Right lung (tissue), 10 donors: ENCODE measurements around the gene SPRR1B. TPM values are rescaled to one million over a fixed set of nuclear protein-coding genes. Genes with fewer than 3 reads are reported as not detected.
"Not testable (repeated sequence)": the region's sequence is repeated elsewhere in the genome, so short reads cannot be mapped to it uniquely, and the experiment has no call there.

ENCODE experiments used
- DNase-seq, 2 donors: peaks; one replicate each; pipeline ENCODE4 v3.0.0-alpha.2; 2013
- long read RNA-seq, 8 donors: transcript quantifications; one replicate each; lab custom pipeline, GENCODE V29; 2026
- polyA plus RNA-seq, 5 donors: library from polyadenylated mRNA; unstranded; fragments of 120-200 nt; gene quantifications; one replicate each; pipeline versions ENCODE4 v1.2.1 to v1.2.3, GENCODE V29; 2013; ENCODE audit warnings: inconsistent platforms in 1 of 5, low replicate concordance in 1 of 5; ENCODE audit not compliant: insufficient read length in 5 of 5, insufficient read depth in 1 of 5

The SPRR1B gene, protein sequence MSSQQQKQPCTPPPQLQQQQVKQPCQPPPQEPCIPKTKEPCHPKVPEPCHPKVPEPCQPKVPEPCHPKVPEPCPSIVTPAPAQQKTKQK
- not detected for polyA plus RNA-seq
- long read RNA-seq, donor 1, result 0 reads
- long read RNA-seq, donor 2, result 0 reads
- long read RNA-seq, donor 3, result 0 reads
- long read RNA-seq, donor 4, result 0 reads
- long read RNA-seq, donor 5, result 0 reads
- long read RNA-seq, donor 6, result 0 reads
- long read RNA-seq, donor 7, result 0 reads
- long read RNA-seq, donor 8, result 0 reads

GRCh38 chr1:153030895-153031294 lies at the start of gene SPRR1B:
Gene SPRR1B (plus strand): TSS chr1:153031203. CDS start chr1:153032346, 1,143 bp downstream.
- no peak for DNase-seq

GRCh38 chr1:152982076-152982475 lies 48.9 kb upstream of the SPRR1B start:
- no peak for DNase-seq

DNA sequence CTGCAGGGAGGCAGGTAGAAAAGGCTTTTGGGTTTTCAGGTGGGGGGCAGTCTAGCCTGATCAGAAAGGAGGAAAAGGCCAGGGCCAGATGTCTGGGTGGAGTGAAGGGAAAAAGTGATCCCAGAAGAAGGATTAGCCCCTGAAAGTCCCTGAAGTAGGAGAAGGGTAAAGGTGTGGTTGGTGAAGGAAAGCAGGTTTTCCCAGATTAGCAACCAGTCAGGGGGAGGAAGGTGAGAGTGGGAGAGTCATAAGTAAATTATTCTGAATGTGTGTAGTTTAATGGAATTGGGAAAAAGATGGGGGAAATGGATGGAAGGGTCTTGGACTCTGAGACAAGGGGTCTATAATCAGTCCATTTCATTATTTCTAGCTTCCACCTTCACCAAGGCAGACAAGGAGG lies 47.8 kb upstream of the SPRR1B start:
- DNase-seq, result no peak

DNA sequence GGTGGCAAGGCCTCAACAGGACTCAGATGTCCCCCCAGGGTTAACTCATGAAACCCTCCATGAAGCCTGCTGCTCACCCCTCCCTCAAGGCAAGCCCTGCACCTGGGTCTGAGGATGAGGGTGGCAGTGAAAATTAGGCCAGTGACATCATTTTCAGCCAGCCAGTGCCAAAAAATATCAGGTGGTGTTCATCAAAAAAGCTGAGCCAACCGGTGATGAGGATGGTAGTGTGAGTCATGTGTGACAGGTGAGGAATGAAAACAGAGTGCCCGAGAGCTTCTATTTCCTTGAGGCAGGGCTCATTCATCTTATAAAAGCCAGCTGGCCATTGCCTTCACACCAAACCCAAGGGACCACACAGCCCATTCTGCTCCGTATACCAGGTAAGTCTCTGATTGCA lies 47.3 kb upstream of the SPRR1B start, which contains the start of gene SPRR1A:
Gene SPRR1A (plus strand): TSS at position 339 of the 400 bp plus-strand sequence. CDS start 1,150 bp downstream, outside the sequence.
- no peak for DNase-seq

- no peak for DNase-seq
Observed at GRCh38 chr1:152986578-152986977, 44.4 kb upstream of the SPRR1B start.

DNA sequence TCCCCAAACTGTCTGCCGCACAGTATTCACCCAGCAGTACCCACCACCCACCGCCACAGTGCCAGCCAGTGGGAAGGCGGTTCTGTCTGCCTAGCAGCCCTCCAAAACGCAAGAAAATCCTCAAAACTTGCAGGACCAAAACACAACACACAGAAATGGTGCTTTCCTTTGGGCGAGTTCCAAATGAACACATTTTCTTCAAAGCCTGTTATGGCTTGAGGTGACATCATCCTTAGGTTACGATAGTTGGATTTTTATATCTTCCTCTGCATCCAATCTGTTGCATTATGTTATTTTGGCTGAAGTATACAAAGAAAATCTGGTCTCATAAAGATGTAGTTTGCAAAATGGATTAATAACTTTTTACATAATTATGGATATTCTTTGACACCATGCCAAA lies 37.8 kb upstream of the SPRR1B start:
- no peak for DNase-seq

GRCh38 chr1:152995842-152996241 lies 35.2 kb upstream of the SPRR1B start:
- DNase-seq, result no peak

- DNase-seq, result no peak
Observed at GRCh38 chr1:152996633-152997400, 34.2 kb upstream of the SPRR1B start.

- no peak for DNase-seq
Observed at GRCh38 chr1:152997901-152998300, 33.1 kb upstream of the SPRR1B start.

DNA sequence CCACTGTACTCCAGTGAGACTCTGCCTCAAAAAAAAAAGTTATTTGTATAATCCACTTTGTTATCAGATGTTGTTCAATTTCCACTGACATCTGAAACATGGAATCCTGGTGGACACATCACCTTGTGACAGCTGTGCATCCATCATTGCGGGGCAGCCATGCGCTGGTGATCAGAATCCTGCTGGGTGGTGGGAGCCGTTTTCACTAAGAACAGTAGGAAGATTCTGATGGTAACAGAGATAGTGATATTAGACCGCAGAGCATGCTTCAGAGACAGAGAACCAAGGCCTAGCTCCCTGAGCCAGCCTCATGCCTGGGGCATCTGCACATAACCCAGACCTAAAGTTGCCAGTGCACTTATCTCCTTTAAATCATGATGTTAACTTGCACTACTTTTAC lies 32.5 kb upstream of the SPRR1B start:
- no peak for DNase-seq

DNA sequence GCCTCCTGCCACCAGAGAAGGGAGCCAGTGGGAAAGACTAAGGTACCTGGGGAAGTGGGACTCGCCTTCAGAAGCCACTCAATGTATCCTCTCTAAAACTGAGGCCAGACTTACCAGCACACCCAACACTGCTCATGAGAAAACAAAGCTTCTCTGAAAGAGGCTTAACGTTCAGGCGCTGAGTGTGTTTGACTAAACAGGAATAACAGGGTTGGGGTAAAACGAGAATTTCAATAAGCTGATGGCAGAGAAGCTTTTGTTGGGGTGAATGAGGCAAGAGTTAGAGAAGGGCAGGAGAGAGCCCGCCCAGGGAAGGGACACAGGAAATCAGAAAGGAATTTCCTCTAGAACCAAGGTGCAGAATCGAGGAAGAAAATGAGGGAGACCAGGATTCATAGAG lies 31.2 kb upstream of the SPRR1B start:
- DNase-seq, result no peak

- no peak for DNase-seq
Observed at GRCh38 chr1:153000294-153000693, 30.7 kb upstream of the SPRR1B start.

DNA sequence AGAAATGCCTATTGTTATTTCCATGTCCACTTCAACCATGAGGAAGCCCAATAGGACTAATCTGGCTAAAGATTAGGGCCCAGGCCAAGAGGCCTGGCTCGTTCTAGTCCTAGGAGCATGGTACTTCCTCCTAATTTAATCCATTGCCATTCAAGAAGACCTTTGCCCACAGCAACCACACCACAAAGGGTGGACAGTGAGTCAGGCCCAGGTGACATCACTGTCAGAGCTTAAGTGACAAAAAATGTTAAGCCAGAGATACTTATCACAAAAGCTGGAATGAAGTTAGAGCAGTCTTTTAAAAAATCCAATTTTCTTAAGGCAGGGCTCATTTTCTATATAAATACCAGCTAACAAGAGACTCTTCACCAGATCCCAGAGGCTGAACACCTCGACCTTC lies 29.6 kb upstream of the SPRR1B start, which contains the start of gene SPRR3:
Gene SPRR3 (plus strand): TSS at position 368 of the 400 bp plus-strand sequence. CDS start 1,272 bp downstream, outside the sequence.
- no peak for DNase-seq

- DNase-seq, result not testable (repeated sequence)
Observed at GRCh38 chr1:153011235-153011758, 19.7 kb upstream of the SPRR1B start.

DNA sequence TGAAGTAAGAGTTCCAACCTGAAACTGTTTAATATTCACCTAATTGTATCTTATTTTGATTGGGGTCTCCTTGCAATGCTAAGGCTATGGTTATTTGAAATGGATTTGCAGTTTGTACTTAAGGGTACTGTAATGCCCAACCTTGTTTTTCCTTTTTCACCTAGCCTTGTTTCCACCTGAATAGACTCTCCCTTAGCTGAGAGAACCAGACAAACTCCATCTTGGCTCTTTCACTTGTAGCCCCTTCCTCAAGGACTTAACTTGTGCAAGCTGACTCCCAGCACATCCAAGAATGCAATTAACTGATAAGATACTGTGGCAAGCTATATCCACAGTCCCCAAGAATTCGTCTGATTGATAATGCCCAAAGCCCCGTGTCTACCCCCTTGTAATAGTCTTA lies 9.2 kb upstream of the SPRR1B start:
- DNase-seq, result not testable (repeated sequence)

DNA sequence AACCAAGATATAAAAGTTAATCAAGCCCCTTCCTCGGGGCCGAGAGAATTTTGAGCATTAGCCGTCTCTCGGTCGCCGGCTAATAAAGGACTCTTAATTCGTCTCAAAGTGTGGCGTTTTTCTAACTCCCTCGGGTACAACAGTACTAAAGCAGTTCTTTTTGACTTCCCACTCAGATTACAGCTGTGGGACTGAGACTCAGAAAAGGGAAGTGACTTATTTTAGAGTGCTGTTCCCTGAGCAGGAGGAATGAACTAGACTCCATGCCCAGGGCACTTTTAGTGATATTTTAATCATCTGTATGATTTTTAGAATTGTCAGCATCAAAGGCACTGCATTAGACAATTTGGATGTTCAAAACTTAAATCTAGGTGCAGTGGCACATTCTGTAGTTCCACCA lies 8.7 kb upstream of the SPRR1B start:
- DNase-seq, result not testable (repeated sequence)

DNA sequence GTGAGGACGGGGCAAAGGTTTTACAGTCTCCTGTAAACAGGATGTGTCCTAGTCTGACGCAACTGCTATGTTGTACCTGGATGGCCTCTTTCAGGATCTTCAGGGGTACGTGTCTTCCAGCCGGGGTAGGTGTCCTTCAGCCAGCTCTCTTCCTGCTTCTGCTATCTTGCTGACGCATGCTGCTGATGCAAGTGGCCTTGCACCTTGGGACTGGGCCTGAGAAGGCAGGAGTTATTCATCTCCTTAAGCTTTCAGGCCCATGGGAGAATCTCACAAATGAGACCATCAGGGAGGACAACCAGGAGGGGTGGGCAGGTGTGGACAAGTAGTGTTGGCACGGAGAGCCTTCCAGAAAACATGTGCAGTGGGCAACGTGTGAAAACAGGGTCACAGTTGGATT lies 7.9 kb upstream of the SPRR1B start:
- no peak for DNase-seq

- DNase-seq, result no peak
Observed at GRCh38 chr1:153024413-153024812, 6.6 kb upstream of the SPRR1B start.

- no peak for DNase-seq
Observed at GRCh38 chr1:153025797-153026196, 5.2 kb upstream of the SPRR1B start.

- no peak for DNase-seq
Observed at GRCh38 chr1:153028766-153029165, 2.2 kb upstream of the SPRR1B start.

DNA sequence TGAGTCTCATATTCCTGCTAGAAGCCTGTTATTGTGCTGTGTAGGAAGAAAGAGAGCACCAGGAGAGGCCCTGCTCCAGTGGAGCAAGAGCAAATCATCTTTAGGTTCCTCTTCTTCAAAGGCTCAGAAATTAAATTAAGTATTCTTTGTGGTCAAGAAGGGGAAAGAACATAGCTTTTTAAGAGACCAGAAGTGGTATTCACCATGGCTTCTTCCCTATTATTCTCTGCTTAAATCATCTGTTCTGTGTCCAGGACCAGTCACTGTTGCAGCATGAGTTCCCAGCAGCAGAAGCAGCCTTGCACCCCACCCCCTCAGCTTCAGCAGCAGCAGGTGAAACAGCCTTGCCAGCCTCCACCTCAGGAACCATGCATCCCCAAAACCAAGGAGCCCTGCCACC lies 1.1 kb downstream of the SPRR1B start:
- DNase-seq, result no peak

DNA sequence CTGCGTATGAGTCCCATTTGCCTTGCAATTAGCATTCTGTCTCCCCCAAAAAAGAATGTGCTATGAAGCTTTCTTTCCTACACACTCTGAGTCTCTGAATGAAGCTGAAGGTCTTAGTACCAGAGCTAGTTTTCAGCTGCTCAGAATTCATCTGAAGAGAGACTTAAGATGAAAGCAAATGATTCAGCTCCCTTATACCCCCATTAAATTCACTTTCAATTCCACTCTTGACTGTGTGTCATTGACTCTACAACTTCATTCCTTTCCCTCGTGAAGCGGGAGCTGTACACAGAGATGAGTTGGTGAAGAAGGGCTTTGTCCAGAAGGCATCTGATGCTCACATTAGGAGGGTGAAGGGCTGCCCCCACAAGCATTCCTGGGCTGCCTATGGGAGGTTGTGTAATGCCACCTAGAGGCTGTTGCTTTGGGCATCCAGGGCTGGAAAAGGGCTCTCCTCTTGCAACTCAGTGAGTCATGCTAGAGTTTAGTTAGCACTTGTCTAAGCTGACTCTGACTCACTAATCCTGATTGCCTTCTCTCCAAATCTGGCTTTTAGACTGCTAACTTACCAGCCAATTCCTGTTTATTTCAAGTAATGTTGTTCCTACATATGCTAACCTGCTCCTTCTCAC lies 1.8 kb downstream of the SPRR1B start:
- DNase-seq, result no peak
